ENCODE results near the gene BPIFB6.

- TF ChIP-seq, protein P1, sequence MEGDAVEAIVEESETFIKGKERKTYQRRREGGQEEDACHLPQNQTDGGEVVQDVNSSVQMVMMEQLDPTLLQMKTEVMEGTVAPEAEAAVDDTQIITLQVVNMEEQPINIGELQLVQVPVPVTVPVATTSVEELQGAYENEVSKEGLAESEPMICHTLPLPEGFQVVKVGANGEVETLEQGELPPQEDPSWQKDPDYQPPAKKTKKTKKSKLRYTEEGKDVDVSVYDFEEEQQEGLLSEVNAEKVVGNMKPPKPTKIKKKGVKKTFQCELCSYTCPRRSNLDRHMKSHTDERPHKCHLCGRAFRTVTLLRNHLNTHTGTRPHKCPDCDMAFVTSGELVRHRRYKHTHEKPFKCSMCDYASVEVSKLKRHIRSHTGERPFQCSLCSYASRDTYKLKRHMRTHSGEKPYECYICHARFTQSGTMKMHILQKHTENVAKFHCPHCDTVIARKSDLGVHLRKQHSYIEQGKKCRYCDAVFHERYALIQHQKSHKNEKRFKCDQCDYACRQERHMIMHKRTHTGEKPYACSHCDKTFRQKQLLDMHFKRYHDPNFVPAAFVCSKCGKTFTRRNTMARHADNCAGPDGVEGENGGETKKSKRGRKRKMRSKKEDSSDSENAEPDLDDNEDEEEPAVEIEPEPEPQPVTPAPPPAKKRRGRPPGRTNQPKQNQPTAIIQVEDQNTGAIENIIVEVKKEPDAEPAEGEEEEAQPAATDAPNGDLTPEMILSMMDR (tag by site-specific recombination; IDR thresholded peaks at IDR 0.05), result no peak
- TF ChIP-seq, protein P2, sequence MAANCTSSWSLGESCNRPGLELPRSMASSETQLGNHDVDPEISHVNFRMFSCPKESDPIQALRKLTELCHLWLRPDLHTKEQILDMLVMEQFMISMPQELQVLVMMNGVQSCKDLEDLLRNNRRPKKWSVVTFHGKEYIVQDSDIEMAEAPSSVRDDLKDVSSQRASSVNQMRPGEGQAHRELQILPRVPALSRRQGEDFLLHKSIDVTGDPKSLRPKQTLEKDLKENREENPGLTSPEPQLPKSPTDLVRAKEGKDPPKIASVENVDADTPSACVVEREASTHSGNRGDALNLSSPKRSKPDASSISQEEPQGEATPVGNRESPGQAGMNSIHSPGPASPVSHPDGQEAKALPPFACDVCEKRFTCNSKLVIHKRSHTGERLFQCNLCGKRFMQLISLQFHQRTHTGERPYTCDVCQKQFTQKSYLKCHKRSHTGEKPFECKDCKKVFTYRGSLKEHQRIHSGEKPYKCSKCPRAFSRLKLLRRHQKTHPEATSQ (tag by site-specific recombination; IDR thresholded peaks at IDR 0.05), result no peak
- TF ChIP-seq, protein P3, sequence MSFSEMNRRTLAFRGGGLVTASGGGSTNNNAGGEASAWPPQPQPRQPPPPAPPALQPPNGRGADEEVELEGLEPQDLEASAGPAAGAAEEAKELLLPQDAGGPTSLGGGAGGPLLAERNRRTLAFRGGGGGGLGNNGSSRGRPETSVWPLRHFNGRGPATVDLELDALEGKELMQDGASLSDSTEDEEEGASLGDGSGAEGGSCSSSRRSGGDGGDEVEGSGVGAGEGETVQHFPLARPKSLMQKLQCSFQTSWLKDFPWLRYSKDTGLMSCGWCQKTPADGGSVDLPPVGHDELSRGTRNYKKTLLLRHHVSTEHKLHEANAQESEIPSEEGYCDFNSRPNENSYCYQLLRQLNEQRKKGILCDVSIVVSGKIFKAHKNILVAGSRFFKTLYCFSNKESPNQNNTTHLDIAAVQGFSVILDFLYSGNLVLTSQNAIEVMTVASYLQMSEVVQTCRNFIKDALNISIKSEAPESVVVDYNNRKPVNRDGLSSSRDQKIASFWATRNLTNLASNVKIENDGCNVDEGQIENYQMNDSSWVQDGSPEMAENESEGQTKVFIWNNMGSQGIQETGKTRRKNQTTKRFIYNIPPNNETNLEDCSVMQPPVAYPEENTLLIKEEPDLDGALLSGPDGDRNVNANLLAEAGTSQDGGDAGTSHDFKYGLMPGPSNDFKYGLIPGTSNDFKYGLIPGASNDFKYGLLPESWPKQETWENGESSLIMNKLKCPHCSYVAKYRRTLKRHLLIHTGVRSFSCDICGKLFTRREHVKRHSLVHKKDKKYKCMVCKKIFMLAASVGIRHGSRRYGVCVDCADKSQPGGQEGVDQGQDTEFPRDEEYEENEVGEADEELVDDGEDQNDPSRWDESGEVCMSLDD (tag by site-specific recombination; IDR thresholded peaks at IDR 0.05), result no peak
- TF ChIP-seq MEIS1 (CRISPR knock-in tag; IDR thresholded peaks at IDR 0.05; ENCODE audit: borderline replicate concordance) (no peak), ZFP41 (tag by site-specific recombination; IDR thresholded peaks at IDR 0.05; ENCODE audit: borderline replicate concordance) (no peak), ZNF707 (tag by site-specific recombination; IDR thresholded peaks at IDR 0.05) (no peak), TCF7L2 (IDR thresholded peaks at IDR 0.05; ENCODE audit: borderline replicate concordance, low read depth, low read length) (no peak), ZNF830 (tag by site-specific recombination; IDR thresholded peaks at IDR 0.05; ENCODE audit: low read depth) (no peak), ZNF654 (tag by site-specific recombination; IDR thresholded peaks at IDR 0.05; ENCODE audit: low read depth) (no peak), ZBTB8A (tag by site-specific recombination; IDR thresholded peaks at IDR 0.05) (no peak), ZNF324 (tag by site-specific recombination; IDR thresholded peaks at IDR 0.05) (no peak)
- TF ChIP-seq, protein P4, sequence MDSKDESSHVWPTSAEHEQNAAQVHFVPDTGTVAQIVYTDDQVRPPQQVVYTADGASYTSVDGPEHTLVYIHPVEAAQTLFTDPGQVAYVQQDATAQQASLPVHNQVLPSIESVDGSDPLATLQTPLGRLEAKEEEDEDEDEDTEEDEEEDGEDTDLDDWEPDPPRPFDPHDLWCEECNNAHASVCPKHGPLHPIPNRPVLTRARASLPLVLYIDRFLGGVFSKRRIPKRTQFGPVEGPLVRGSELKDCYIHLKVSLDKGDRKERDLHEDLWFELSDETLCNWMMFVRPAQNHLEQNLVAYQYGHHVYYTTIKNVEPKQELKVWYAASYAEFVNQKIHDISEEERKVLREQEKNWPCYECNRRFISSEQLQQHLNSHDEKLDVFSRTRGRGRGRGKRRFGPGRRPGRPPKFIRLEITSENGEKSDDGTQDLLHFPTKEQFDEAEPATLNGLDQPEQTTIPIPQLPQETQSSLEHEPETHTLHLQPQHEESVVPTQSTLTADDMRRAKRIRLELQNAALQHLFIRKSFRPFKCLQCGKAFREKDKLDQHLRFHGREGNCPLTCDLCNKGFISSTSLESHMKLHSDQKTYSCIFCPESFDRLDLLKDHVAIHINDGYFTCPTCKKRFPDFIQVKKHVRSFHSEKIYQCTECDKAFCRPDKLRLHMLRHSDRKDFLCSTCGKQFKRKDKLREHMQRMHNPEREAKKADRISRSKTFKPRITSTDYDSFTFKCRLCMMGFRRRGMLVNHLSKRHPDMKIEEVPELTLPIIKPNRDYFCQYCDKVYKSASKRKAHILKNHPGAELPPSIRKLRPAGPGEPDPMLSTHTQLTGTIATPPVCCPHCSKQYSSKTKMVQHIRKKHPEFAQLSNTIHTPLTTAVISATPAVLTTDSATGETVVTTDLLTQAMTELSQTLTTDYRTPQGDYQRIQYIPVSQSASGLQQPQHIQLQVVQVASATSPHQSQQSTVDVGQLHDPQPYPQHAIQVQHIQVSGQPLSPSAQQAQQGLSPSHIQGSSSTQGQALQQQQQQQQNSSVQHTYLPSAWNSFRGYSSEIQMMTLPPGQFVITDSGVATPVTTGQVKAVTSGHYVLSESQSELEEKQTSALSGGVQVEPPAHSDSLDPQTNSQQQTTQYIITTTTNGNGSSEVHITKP (tag by site-specific recombination; IDR thresholded peaks at IDR 0.05), result 0 out of 2 replicates have a peak, but pooled peaks have one; percentile 3
Measured at GRCh38 chr20:33030076-33030475, 1.4 kb upstream of the BPIFB6 start.
